Endothelial cell of umbilical vein (primary cell): ENCODE results near the gene BLM.

ENCODE experiments used
- EZH2 ChIP-seq: IDR thresholded peaks from 2 replicates; pipeline ENCODE4 v1.6.1; 2012; ENCODE audit warnings: borderline replicate concordance, low read depth, mild to moderate bottlenecking, moderate library complexity, low read length, inconsistent platforms; ENCODE audit not compliant: severe bottlenecking
- TF ChIP-seq, protein P1 (sequence below), 2 donors: IDR thresholded peaks; 1 replicate in 1 of 2; 2 replicates in 1 of 2; pipeline ENCODE4 v1.5.1; 2011; ENCODE audit warnings: low read length in 2 of 2, mild to moderate bottlenecking in 2 of 2, moderate library complexity in 2 of 2, control low read depth in 1 of 2, inconsistent platforms in 1 of 2, low read depth in 1 of 2; ENCODE audit not compliant: insufficient read depth in 1 of 2; ENCODE audit errors: extremely low read depth in 1 of 2

- TF ChIP-seq, protein P1, sequence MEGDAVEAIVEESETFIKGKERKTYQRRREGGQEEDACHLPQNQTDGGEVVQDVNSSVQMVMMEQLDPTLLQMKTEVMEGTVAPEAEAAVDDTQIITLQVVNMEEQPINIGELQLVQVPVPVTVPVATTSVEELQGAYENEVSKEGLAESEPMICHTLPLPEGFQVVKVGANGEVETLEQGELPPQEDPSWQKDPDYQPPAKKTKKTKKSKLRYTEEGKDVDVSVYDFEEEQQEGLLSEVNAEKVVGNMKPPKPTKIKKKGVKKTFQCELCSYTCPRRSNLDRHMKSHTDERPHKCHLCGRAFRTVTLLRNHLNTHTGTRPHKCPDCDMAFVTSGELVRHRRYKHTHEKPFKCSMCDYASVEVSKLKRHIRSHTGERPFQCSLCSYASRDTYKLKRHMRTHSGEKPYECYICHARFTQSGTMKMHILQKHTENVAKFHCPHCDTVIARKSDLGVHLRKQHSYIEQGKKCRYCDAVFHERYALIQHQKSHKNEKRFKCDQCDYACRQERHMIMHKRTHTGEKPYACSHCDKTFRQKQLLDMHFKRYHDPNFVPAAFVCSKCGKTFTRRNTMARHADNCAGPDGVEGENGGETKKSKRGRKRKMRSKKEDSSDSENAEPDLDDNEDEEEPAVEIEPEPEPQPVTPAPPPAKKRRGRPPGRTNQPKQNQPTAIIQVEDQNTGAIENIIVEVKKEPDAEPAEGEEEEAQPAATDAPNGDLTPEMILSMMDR (IDR thresholded peaks at IDR 0.05; ENCODE audit: extremely low read depth in 1 of 2, insufficient read depth in 1 of 2, low read depth in 1 of 2, low read length in 2 of 2), result no peak
- TF ChIP-seq EZH2, result no peak
Measured at GRCh38 chr15:90713081-90713480, 4.1 kb upstream of the BLM start.
